Limb (tissue), 2 donors: ENCODE measurements around the gene KRTAP10-7.
A peak's percentile ranks its signal among the peaks of the same experiment; 100 is the strongest.
"Not testable (repeated sequence)": the region's sequence is repeated elsewhere in the genome, so short reads cannot be mapped to it uniquely, and the experiment has no call there.

Source experiments
- DNase-seq, 2 donors: peaks; one replicate each; pipeline ENCODE4 v3.0.0-alpha.2; 2016; ENCODE audit errors: extremely low spot score in 2 of 2

The KRTAP10-7 gene

GRCh38 chr21:44590311-44590721, 10.1 kb upstream of the KRTAP10-7 start:
- peak in 1 of 2 donors; percentile 15 for DNase-seq

DNA sequence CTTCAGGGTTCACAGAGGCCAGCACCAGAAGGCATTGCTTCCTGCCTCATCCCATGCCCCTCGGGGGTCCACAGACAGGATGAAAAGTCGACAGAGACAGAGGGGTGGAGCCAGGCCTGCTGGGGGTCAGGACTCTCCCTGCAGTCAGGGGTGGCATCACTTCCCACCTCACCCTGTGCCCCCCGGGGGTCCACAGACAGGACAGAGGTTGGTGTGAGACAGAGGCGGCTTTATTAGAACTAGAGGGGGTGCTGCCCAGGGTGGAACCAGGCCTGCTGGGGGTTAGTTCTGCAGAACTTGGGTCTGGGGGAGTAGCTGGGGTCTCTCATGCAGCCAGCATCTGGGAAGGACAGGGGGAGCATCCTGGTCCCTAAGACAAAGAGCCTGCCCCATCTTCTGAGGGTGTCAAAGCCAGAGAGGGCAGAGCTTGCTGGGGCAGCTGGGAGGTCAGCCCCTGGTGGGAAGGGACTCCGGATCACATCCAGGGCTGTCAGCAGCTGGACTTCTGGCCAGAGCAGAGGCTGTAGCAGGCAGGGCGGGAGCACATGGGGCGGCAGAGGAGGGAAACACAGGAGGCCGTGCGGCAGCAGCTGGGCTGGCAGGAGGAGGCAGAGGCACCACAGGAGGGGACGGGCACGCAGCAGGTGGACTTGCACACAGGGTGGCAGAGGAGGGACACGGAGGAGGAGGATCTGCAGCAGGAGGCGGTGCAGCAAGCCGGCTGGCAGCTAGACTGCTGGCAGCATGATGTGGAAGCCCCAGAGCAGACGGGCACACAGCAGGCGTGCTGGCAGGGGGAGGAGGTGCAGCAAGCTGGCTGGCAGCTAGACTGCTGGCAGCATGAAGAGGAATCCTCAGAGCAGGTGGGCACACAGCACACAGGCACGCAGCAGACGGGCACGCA, 9.2 kb upstream of the KRTAP10-7 start:
- DNase-seq = not testable (repeated sequence)

- DNase-seq = not testable (repeated sequence)
These were observed 8.6 kb upstream of the KRTAP10-7 start for GRCh38 chr21:44591801-44592130.

GRCh38 chr21:44592446-44593311, 7.7 kb upstream of the KRTAP10-7 start, which contains the start of gene KRTAP10-6:
Gene KRTAP10-6, minus strand, starts transcription at chr21:44592505. Its CDS starts 21 bp downstream, at chr21:44592484.
- DNase-seq = peak in 1 of 2 donors; percentile 23

GRCh38 chr21:44593598-44594405, 6.6 kb upstream of the KRTAP10-7 start:
- DNase-seq = no peak

DNA sequence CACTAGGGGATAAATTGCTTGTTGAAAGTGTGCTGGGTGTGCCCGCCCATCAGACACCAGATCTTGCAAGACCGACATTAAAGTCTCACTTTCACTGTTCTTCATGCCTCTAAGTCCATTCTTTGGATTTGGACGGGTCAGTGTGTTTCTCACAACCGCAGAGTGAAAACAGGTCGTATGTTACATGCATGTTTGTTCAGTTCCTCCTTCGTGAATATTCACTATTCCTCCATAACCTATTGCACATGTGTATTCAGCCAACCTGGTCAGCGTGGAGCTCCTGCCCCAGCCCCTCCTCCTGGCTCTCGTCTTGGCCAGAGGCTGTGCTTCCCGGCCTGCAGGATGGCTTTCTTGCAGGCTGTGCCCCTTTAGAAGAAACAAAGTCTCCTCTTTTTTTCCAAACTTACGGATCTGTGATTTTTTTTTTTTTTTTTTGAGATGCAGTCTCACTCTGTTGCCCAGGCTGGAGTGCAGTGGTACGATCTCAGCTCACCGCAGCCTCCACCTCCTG, 5.9 kb upstream of the KRTAP10-7 start:
- DNase-seq = no peak

- DNase-seq = no peak
These were observed 4.9 kb upstream of the KRTAP10-7 start for GRCh38 chr21:44595524-44595923.

DNA sequence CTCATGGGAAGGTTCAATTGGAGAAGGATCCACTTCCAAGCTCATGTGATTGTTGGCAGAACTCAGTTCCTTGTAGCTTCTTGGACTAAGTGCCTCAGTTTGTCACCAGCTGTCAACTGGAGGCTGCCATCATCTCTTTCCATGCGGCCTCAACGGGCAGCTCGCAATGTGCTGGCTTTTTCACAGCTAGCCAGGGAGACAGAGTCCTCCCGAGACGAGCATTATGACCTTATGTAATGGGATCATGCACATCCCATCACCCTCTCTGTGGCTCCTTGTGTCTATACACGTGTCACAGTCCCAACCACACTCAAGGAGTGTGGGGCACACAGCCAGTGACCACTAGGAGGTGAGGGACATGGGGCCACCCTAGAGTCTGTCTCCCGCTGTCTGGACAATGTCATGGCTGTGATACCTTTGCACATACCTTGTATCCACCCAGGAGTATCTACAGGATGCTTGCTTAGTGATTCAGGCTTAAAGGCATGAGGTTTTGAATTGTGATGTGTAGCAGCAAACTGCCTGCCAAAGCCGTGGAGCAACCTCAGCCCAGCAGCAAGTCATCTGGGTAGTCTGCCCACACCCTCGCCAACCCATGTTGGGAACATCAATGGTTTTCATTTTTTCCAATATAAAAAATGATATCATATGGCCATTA, 4.2 kb upstream of the KRTAP10-7 start:
- no peak for DNase-seq

DNA sequence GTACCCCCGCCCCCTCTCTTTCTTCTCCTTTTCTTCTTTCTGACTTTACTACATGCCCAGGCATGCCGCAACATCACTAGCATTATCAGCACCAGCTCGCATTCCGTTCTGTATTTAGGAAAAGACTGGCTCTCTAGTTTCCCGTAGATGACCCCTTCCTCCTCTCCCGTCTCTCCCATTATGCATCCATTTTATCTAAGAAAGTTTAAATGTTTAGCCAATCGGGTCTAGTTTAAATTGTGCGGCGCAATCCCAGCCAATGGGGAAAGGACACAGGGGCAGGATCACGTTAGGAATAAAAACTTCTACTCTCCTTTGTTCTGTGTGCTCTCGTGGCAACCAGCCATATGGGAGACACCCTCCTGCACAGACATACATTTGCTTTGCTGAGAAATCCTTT, 2.3 kb upstream of the KRTAP10-7 start:
- DNase-seq = no peak

- no peak for DNase-seq
These were observed 950 bp upstream of the KRTAP10-7 start for GRCh38 chr21:44599264-44600029.

DNA sequence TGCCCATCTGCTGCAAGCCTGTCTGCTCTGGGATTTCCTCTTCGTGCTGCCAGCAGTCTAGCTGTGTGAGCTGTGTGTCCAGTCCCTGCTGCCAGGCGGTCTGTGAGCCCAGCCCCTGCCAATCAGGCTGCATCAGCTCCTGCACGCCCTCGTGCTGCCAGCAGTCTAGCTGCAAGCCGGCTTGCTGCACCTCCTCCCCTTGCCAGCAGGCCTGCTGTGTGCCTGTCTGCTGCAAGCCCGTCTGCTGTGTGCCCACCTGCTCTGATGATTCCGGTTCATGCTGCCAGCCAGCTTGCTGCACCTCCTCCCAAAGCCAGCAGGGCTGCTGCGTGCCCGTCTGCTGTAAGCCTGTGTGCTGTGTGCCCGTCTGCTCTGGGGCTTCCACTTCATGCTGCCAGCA, 694 bp downstream of the KRTAP10-7 start:
- not testable (repeated sequence) for DNase-seq

DNA sequence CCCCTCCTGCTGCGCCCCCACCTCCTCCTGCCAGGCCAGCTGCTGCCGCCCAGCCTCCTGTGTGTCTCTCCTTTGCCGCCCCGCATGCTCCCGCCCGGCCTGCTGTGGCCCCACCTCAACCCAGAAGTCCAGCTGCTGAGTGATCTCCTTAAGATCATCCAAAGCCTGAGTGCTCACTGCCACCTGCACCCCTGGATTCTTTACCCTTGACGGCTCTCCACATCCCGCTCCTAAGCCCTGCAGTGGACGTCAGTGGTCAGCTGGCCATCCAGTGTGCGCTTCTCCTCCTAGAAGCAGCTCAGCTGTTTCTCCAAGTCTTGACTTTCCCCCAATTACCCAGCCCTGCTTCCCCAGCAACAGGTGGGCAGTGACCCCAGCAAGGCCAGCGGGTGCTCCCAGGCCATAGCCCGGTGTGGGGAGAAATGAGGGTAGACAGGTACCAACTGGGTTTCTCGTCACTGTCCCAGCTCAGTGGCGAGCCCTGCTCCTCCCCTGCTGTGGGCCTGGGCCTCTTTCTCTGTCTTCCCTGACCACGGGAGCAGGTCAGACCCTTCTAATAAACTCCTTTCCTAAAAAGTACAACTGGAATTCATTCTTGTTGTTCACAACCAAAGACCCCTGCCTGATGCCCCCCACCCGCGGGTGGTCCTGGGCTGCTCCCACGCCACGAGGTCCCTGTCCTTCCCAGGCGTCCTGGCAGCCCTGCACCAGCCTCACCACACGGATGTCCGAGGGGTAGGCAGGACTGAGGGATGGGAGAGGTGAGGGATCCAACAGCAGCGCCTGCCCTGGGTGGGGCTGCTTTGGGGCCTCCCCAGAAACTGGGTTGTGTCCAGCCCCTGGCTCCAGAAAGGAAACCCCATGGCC, 1.4 kb downstream of the KRTAP10-7 start:
- no peak for DNase-seq

DNA sequence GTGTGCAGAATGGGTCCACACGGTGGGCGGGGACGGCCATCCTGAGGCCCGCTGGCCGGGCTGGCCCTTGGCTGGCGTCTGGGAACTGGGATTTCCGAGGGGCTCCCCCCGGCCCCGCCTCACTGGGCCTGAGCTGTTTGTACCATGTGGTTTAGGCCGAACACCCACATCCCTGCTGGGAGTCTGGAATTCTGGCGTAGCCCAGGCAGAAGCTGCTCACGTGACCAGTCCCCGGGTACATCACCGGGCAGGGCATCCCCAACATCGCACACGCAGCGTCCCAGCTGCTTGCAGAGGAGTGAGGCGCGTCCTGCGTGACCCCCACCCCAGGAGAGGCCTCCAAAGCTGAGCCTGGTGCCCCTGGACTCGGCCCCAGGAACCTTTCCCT, 2.1 kb downstream of the KRTAP10-7 start:
- no peak for DNase-seq

GRCh38 chr21:44603109-44603875, 2.9 kb downstream of the KRTAP10-7 start:
- no peak for DNase-seq

DNA sequence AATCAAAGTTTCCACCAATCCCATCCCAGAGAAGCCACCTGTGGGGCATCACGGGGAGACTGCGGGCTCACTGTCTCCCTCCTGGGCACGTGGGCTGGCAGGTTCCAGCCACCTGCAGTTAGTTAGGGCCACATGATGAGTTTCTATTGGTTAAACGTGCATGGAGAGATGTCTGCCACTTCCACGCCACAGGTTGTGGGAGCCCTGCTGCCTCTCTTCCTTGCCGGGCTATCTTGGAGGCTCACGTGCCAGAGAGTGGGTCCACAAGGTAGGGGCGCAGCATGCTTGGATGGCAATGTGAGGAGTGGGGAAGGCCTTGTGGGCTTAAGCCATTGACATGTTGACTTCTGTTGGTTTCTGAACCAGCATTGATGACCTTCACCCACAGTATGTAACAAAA, 3.5 kb downstream of the KRTAP10-7 start:
- DNase-seq = no peak

DNA sequence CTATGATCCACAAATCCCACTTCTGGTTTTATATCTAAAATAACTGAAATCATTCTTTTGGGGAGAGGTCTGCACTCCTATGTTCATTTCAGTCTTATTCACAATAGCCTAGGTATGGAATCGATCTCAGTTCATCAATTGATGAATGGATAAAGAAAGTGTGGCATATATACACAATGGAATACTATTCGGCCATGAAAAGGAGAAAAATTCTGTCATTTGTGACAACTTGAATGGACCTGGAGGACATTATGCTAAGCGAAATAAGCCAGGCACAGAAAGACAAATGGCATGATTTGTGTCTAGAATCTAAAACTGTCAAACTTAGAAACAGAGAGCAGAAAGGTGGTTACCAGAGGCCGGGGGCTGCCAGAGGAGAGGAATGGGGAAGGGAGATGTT, 6.1 kb downstream of the KRTAP10-7 start:
- no peak for DNase-seq

- DNase-seq = no peak
These were observed 8.8 kb downstream of the KRTAP10-7 start for GRCh38 chr21:44609193-44609592.

DNA sequence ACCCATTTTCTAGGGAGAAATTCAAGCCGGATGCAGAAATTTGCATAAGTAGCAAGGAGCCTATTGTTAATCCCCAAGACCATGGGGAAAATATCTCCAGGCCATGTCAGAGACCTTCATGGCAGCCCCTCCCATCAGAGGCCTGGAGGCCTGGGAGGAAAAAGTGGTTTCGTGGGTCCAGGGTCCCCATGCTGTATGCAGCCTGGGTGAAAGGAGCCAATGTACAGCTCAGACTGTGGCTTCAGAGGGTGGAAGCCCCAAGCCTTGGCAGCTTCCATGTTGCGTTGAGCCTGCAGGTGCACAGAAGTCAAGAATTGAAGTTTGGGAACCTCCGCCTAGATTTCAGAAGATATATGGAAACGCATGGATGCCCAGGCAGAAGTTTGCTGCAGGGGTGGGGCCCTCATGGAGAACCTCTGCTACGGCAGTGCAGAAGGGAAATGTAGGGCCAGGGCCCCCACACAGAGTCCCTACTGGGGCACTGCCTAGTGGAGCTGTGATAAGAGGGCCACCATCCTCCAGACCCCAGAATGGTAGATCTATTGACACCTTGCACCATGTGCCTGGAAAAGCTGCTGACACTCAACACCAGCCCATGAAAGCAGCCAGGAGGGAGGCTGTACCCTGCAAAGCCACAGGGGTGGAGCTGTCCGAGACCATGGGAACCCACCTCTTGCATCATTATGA, 9.9 kb downstream of the KRTAP10-7 start:
- DNase-seq = not testable (repeated sequence)
